Stimulated activated CD4-positive, alpha-beta T cell treated with anti-CD3 and anti-CD28 coated beads, TNF-alpha, amount 100 ng/mL, for 4 hours (primary cell): Measurements from ENCODE around the gene ACAD9.

Source experiments
- DNase-seq, 3 experiments: peaks; one replicate each; pipeline ENCODE4 v3.0.0-alpha.2; 2020; ENCODE audit warnings: low read depth in 3 of 3

Gene ACAD9

GRCh38 chr3:128935922-128936321, 56.5 kb downstream of the ACAD9 start:
- DNase-seq = no peak

DNA sequence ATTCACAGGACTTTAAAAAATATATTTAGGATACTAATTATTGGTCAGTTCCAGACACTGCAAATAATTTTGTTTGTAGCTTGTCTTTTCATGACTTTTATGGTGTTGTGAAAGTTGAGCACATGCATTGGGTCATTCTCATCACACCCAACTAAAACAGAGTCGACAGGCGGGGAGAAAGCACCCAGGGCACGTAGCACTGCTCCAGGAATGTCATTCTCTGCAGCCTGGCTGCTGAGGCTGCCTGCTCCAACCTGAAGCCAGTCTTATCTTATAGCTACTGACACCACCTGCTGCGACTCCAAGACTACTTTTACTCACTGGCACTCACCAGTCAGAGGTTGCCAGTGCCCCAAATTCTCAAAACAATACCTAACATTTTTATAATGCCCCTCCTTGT, 56.9 kb downstream of the ACAD9 start:
- DNase-seq = no peak

DNA sequence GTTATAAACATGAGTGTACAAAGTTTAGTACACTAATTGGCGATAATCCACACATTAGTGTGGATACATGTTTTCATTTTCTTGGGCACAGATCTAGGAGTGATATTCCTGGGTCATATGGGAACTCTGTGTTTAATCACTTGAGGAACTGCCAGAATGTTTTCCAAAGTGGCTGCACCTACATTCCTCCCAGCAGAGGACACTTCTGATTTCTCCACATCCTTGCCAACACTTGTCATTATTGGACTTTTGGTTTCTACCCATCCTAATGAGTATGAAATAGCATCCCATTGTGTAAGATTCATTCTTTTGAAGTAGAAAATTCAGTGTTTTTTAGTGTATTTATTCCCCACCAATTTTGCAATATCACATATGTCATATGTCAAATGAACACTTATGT, 60.8 kb downstream of the ACAD9 start:
- no peak for DNase-seq

DNA sequence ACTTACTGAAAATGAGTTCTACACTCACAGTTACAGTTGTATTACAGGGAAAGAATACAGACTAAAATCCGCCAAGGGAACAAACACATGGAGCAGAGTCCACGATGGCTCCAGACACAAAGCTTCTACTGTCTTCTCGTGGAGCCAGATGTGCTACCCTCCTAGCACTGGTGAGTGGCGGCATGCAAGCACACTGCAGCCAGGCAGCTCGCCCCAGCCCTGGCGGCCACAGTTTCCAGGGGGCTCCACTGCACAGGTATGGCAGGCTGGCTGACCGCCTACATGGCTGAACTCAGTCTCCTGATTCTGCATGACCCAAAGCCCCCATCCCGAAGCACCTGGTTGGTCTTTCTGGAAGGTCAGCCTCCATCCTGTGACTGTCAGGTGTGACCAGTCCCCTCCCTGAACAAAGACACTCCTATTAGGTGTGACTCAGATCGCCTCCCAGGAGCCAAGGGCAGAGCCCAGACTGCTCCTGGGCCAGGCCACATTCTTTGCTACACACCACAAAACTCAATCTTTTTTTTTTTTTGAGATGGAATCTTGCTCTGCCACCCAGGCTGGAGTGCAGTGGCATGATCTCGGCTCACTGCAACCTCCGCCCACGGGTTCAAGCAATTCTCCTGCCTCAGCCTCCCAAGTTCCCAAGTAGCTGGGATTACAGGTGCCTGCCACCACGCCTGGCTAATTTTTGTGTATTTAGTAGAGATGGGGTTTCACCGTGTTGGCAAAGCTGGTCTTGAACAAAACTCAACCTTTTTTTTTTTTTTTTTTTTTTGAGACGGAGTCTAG, 62.9 kb downstream of the ACAD9 start:
- DNase-seq = no peak

DNA sequence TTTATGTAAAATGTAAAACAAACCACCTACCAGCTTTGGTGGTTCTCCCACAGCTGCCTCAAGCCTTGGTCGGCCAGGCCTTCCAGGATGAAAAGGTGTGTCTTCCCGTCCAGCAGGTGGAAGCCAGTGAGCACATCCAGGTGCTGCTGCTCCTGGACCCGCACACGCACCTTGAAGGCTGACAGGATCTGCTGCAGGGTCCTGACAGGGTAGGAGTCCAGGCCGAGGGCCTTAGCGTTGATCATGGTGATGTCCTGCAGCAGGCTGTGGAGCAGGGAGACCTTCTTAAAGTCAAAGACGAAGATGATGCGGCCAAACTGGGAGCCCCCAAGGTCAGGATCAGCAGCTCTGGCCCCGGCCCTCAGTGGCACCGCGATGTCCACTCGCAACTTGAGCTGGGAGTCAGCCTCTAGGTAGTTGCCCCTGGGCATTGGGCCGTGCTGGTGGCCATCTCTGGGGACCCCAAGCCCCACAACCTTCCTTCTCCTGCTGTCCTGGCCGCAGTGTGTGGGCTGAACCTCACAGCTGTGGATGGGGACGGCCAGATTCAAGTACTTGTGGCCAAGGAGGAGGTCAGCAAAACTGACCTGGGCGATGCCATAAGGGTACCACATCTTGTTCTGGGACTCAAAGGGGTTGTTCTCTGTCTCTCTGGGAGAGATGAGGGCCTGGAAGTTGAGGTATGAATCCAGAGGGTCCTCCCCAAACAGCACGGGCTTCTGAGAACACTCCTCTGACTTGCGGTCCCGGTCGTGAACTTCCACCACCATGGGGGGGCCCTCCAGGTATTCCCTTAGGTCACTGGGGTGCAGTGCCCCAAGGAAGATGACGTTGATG, 65.8 kb downstream of the ACAD9 start:
- DNase-seq = no peak

DNA sequence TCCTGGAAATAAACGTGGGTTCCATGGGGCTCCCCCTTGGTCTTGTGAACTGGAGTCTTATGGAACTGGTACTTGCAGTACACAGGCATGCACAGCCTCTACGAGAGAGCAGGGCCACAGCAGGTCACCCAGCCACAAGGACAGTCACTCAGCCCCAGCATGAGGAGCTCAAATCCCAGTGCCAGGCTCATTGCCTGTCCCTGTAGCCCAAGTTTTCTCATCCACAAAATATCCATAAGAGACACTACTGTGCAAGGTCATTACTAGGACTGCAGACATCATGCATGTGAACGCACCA, 66.4 kb downstream of the ACAD9 start:
- no peak for DNase-seq

DNA sequence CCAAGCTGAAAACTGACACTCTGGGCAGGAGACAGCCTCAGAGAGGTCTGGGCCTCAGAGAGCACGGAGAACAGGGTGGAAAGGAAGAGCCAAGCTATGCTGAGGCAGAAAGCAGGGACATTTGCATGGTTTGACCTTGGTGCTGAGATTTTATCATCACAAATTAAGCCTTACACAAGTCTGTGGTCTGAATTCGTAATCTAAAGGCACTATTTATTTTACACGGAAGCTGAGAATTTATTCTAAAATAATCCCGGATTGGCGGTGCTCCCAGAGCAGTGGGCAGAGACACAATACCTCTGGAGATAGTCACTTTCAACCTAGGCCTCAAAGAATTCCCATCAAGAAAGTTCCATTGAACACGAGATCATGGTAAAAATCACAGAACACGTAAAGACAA, 67.0 kb downstream of the ACAD9 start:
- DNase-seq = no peak

DNA sequence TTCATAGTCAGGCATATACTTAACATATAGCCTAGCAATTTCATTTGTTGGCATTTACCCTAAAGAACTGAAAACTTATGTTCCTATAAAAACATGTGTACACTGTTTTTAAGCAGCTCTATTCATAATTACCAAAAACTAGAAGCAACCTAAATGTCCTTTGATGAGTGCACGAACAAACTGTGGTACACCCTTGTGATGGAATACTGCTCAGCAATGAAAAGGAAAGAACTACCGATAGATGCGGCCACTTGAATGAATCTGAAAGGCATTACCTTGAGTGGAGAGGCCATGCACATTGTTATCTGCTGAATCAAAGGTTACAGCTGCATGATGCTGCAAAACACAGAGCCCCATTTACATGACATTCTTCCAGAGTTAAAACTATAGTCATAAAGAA, 69.7 kb downstream of the ACAD9 start:
- DNase-seq = no peak

DNA sequence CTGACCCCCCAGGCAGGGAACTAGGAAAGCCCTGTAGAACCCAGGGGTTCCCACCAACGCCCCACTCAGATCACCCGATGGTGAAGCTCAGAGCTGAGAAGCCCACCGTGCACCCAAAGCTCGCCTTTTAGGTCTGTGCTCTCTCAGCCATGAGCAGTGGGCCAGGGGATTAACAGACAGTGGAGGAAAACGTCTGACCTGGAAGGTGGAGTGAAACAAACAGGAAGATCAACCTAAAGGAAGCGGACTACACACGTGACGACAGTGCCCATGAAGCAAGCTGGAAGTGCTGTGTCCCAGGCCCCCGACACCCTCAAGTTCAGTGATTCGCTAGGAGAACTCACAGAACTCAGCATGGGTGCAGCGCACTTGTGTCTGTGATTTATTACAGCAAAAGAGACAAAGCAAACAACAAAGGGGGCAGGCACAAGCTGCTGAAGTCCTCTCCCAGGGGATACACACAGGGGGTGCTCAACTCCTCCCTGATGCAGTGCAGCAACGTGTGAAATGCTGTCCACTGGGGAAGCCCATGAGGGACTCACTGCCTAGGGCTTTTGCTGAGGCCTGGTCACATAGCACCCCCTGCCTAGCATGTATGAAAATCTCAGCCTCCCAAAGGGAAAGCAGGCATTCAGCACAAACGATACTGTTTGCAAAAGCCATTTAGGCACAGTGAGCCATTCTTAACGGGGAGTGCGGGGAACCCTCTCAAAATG, 71.0 kb downstream of the ACAD9 start:
- DNase-seq = no peak

DNA sequence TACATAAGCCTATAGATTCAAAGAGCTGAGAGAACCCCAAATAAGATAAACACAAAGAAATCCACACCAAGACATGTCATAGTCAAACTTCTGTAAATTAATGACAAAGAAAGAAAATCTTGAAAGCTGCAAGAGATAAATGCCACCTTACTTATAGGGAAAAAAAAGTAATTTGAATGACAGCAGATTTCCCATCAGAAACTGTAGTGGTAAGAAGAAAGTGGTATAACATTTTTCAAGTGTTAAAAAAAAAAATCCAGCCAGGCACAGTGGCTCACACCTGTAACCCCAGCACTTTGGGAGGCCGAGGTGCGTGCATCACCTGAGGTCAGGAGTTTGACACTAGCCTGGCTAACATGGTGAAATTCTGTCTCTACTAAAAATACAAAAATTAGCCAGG, 77.0 kb downstream of the ACAD9 start:
- DNase-seq = no peak
